PC-3 (cell line): ENCODE measurements around the gene CLDN20. TPM values are rescaled to one million over a fixed set of nuclear protein-coding genes. Genes with fewer than 3 reads are reported as not detected.

ENCODE experiments used
- ATAC-seq: fragments of 200-7000 bp; cut with Tn5 transposase; 2 replicates; pipeline ENCODE4 v1.9.1; 2020; ENCODE audit warnings: mild to moderate bottlenecking, moderate library complexity
- BruUV-seq: library from RNA; stranded (reverse); fragments of 400-500 nt; replicated peaks from 2 replicates; lab custom pipeline; 2021; lab: Mats Ljungman, UMichigan
- CTCF ChIA-PET: fragments of 300-600 bp; sonication (Branson Sonifier 250); formaldehyde crosslinking; loops from one replicate; lab custom pipeline; 2022; ENCODE audit warnings: antibody characterized with exemption; lab: Charles Lee
- POLR2A ChIA-PET: fragments of 300-600 bp; sonication (Branson Sonifier 250); formaldehyde crosslinking; loops from one replicate; lab custom pipeline; 2022; ENCODE audit warnings: antibody characterized with exemption; ENCODE audit not compliant: unreplicated experiment; lab: Charles Lee
- DNase-seq: peaks from one replicate; pipeline ENCODE4 v3.0.0-alpha.2; 2015
- H2AFZ ChIP-seq: fragments of 300-600 bp; sonication (generic); 2 replicates; pipeline ENCODE4 v1.6.0; 2016; ENCODE audit warnings: antibody characterized with exemption, low read length
- H3F3A ChIP-seq: fragments of 300-600 bp; sonication (generic); one replicate; pipeline ENCODE4 v1.6.0; 2017; ENCODE audit warnings: antibody characterized with exemption, low read length, control low read depth, mild to moderate bottlenecking; ENCODE audit not compliant: unreplicated experiment
- H3K27ac ChIP-seq: fragments of 300-600 bp; sonication (generic); 2 replicates; pipeline ENCODE4 v1.5.1; 2016; ENCODE audit warnings: mild to moderate bottlenecking, low read length
- H3K27me3 ChIP-seq: fragments of 300-600 bp; sonication (generic); 2 replicates; pipeline ENCODE4 v1.6.1; 2016; ENCODE audit warnings: low read length, mixed read lengths
- H3K36me3 ChIP-seq: fragments of 300-600 bp; sonication (generic); 2 replicates; pipeline ENCODE4 v1.6.1; 2016; ENCODE audit warnings: low read depth, mixed run types, low read length, mixed read lengths
- H3K4me1 ChIP-seq: fragments of 300-600 bp; sonication (generic); 2 replicates; pipeline ENCODE4 v1.5.1; 2016; ENCODE audit warnings: low read length; ENCODE audit not compliant: insufficient read depth
- H3K4me2 ChIP-seq: fragments of 300-600 bp; sonication (generic); 2 replicates; pipeline ENCODE4 v1.6.0; 2016; ENCODE audit warnings: low read length
- H3K4me3 ChIP-seq: fragments of 300-600 bp; sonication (generic); 2 replicates; pipeline ENCODE4 v1.5.1; 2016; ENCODE audit warnings: mild to moderate bottlenecking, low read length, mixed read lengths
- H3K79me2 ChIP-seq: fragments of 300-600 bp; sonication (generic); 2 replicates; pipeline ENCODE4 v1.6.1; 2017; ENCODE audit warnings: low read length, mixed read lengths
- H3K9ac ChIP-seq: fragments of 300-600 bp; sonication (generic); 2 replicates; pipeline ENCODE4 v1.6.0; 2016; ENCODE audit warnings: mild to moderate bottlenecking, low read length
- H3K9me2 ChIP-seq: fragments of 300-600 bp; sonication (generic); replicated peaks from 2 replicates; pipeline ENCODE4 v1.6.1; 2016; ENCODE audit warnings: mixed run types, low read length, mixed read lengths
- H3K9me3 ChIP-seq: fragments of 300-600 bp; sonication (generic); 2 replicates; pipeline ENCODE4 v1.6.1; 2016; ENCODE audit warnings: low read length, mixed read lengths
- H4K20me1 ChIP-seq: fragments of 300-600 bp; sonication (generic); 2 replicates; pipeline ENCODE4 v1.6.1; 2016; ENCODE audit warnings: low read length, mixed read lengths
- CTCF ChIP-seq: fragments of 300-600 bp; sonication (generic); conservative IDR thresholded peaks from 2 replicates; pipeline ENCODE4 v1.5.1; 2017; ENCODE audit warnings: antibody characterized with exemption, low read depth, mild to moderate bottlenecking, low read length
- EZH2 ChIP-seq: fragments of 300-600 bp; sonication (generic); IDR thresholded peaks from one replicate; pipeline ENCODE4 v1.6.1; 2017; ENCODE audit warnings: antibody characterized with exemption, mild to moderate bottlenecking, low read length; ENCODE audit not compliant: unreplicated experiment
- EZH2phosphoT487 ChIP-seq: fragments of 300-600 bp; sonication (generic); IDR thresholded peaks from 2 replicates; pipeline ENCODE4 v1.6.1; 2018; ENCODE audit warnings: mild to moderate bottlenecking, antibody characterized with exemption, low read length, borderline replicate concordance
- intact Hi-C: fragments of 100-400 bp; cut with micrococcal nuclease; formaldehyde crosslinking; loops from 2 replicates; pipeline ENCODE4 v1.9.0; 2023
- total RNA-seq: library from RNA; depleted of rRNA; stranded (reverse); fragments of >200 nt; gene quantifications from 2 replicates; pipeline ENCODE4 v1.2.3, GENCODE V29; 2014

CLDN20 gene
- total RNA-seq, 1 experiment from 2014 or later, result not detected

GRCh38 chr6:155273431-155273830, 9.6 kb downstream of the CLDN20 start:
- peaks cover 8% of the 10 kb centered on the region for H3K4me1 ChIP-seq
- POLR2A ChIA-PET, result no interaction called here
- CTCF ChIA-PET, result no interaction called here

GRCh38 chr6:155274106-155274505, 10.3 kb downstream of the CLDN20 start:
- Histone ChIP-seq H3F3A (no peaks in the 10 kb centered on the region), H2AFZ (no peak overlapping the region), H3K4me2 (no peak overlapping the region), H3K4me3 (no peak overlapping the region), H3K27me3 (no peaks in the 10 kb centered on the region), H3K9me3 (no peaks in the 10 kb centered on the region), H3K9me2 (no peaks in the 10 kb centered on the region), H3K27ac (no peak overlapping the region), H3K9ac (no peak overlapping the region), H3K79me2 (no peaks in the 10 kb centered on the region), H3K4me1 (peaks cover 8% of the 10 kb centered on the region), H4K20me1 (no peaks in the 10 kb centered on the region), H3K36me3 (no peaks in the 10 kb centered on the region; the same call in 1 of the 2 replicates)
- CTCF ChIA-PET, result no interaction called here
- no TSS peak for BruUV-seq
- TF ChIP-seq EZH2, result no peak
- no peak for TF ChIP-seq CTCF
- TF ChIP-seq EZH2phosphoT487, result no peak
- no peak for ATAC-seq
- POLR2A ChIA-PET, result no interaction called here
- intact Hi-C loops, result no loop called here
- DNase-seq, result no peak

More at GRCh38 chr6:155273431-155273830, 9.6 kb downstream of the CLDN20 start:
- Histone ChIP-seq H3K27me3 (no peaks in the 10 kb centered on the region), H3K4me3 (no peak overlapping the region), H3K4me2 (no peak overlapping the region), H3K79me2 (no peaks in the 10 kb centered on the region), H3K9me3 (no peaks in the 10 kb centered on the region), H3K27ac (no peak overlapping the region), H3K9ac (no peak overlapping the region), H3K9me2 (no peaks in the 10 kb centered on the region), H3F3A (no peaks in the 10 kb centered on the region), H4K20me1 (no peaks in the 10 kb centered on the region), H2AFZ (no peak overlapping the region), H3K36me3 (no peaks in the 10 kb centered on the region; the same call in 1 of the 2 replicates)
- ATAC-seq (no peak), DNase-seq (no peak)
- TF ChIP-seq CTCF, result no peak
- intact Hi-C loops, result no loop called here
- no TSS peak for BruUV-seq

- ChIA-PET CTCF (no interaction called here), POLR2A (no interaction called here)
- H3K4me2 ChIP-seq, result no peak overlapping the region
Observed at GRCh38 chr6:155274533-155274932, 10.7 kb downstream of the CLDN20 start.

More at GRCh38 chr6:155274533-155274932, 10.7 kb downstream of the CLDN20 start:
- BruUV-seq, result no TSS peak
- Histone ChIP-seq H3K36me3 (no peaks in the 10 kb centered on the region; the same call in 1 of the 2 replicates), H3K4me3 (no peak overlapping the region), H3K79me2 (no peaks in the 10 kb centered on the region), H3K9ac (no peak overlapping the region), H3K27me3 (no peaks in the 10 kb centered on the region), H3K9me3 (no peaks in the 10 kb centered on the region), H3K27ac (no peak overlapping the region), H3K4me1 (peaks cover 8% of the 10 kb centered on the region), H2AFZ (no peak overlapping the region), H4K20me1 (no peaks in the 10 kb centered on the region), H3K9me2 (no peaks in the 10 kb centered on the region), H3F3A (no peaks in the 10 kb centered on the region)
- DNase-seq (no peak), ATAC-seq (peak; percentile 55)
- intact Hi-C loops, result no loop called here
- TF ChIP-seq EZH2 (no peak), CTCF (no peak), EZH2phosphoT487 (no peak)
